Superior temporal gyrus (tissue), 1 donor: ENCODE measurements around the gene NID2.

Experiments
- DNase-seq: peaks from one replicate; pipeline ENCODE4 v3.0.0-alpha.2; 2016; ENCODE audit errors: extremely low spot score

NID2 gene

DNA sequence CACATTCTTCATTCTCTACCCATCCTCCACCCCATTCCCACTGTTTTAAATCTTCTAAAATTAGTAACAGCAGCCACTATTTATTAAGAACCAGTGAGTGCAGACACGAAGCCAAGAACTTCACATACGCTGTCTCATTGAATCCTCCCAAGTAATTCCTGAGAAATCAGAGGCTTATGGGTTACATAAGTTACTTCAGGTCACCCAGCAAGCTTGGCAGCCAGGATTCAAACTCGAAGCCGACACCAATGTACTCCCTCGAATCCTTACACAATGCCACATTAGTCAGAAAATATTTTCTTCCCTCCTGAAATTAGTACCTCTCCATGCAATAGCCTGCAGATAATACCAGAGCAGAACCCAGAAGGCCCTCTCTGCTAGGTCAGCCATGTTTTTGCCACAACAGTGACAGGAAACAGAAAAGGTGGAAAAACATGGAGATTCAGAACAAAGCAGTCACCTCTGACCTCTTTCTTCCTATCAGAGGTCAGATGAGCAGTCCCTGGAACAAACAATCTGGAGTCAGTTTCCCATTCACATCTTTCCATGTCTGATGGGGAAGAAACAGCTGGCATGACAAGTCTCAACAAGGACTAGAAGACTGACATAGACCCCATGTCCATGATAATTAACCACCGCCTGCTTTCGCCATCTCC, 16.4 kb downstream of the NID2 start:
- no peak for DNase-seq

DNA sequence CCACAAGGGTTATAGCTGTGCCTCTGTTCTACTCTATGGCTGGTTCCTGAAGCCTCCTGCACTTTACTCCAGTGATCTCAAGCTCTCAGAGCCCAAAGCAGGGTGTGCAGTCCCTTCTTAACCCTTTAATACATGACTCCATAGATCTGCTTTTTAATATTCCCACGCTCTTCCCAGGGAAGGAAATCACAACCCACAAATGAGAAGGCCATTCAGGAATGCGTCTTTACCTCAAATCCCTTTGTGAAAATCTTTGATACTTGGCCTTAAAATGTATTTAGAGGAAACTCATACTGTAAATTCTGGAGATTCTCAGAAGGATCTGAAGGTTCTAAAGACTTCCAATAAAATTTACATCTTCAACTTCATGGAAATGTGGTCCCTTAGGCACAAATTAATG, 17.0 kb downstream of the NID2 start:
- no peak for DNase-seq

DNA sequence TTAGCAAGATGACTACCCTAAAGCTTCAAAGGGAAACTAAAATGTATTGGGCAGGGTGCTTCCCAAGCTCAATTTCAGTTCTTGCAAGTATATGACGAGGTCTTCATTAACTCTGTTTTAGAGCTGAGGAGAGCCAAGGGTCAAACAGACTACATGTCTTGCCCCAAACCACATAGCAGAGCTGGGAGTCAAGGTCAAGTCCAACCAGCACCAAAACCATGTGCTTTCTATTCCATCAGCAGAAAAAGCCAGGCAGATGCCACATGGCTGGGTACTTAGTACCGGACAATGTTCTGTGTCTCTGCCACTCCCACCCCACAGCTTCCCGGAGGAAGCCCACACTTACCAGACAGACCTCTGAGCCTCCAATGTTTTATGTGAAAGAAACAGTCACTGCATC, 17.6 kb downstream of the NID2 start:
- no peak for DNase-seq

DNA sequence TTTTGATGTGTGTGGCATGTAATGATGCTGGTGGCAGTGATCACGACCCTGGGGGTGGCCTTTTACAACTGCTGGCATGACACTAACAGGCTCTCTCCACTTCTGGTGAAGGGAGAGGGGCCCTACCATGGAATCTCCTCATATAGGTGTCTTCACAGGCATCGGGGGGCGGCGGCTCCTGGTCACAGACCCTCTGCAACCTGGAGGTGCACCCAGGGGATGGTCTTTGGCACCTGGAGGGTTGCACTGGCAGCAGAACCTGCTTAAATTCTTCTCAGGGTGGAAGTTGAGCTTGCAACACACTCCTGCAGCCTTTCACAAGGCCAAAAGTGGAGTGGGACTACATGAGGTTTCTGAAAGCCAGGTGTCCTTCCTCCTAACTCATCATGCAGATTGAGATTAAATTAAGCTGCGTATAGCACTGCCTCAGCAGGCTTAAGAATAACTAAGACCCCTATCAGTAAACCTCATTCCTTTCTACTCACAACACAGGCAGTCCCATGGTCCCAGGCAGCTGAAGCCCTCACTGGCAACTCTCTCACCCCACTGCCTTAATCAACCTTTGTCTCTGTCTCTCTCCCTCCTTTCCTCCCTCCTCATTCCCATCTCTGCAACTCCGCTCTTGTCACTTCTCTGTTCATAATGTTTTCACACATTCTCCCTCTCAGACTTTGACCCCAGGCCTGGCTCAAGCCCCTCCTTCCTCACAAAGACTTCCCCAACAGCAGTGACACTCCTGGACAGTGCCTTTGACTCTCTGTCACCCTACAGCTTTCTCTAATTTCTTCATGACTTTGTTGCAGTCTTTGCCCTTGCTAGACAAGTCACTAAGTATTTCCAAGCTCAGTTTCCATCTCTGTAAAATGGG, 18.9 kb downstream of the NID2 start:
- DNase-seq = no peak

DNA sequence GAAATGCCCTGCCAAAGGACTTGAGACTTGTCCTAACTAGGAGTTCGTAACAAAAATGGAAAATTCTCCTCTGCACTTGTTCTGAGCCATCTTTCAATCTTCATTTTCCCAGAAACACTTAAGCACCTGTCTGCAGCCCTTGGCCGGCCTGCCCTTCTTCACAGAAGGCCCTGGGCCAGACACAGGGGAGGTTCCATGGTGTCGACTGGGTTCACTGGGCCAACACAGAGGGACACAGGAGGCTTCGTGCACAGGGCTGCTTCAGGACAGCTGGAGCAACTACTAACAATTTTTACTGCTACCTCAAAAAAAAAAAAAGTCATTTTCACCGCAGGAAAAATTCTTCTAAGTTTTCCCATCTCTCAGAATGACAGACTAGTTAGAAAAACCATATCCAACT, 19.6 kb downstream of the NID2 start:
- no peak for DNase-seq

DNA sequence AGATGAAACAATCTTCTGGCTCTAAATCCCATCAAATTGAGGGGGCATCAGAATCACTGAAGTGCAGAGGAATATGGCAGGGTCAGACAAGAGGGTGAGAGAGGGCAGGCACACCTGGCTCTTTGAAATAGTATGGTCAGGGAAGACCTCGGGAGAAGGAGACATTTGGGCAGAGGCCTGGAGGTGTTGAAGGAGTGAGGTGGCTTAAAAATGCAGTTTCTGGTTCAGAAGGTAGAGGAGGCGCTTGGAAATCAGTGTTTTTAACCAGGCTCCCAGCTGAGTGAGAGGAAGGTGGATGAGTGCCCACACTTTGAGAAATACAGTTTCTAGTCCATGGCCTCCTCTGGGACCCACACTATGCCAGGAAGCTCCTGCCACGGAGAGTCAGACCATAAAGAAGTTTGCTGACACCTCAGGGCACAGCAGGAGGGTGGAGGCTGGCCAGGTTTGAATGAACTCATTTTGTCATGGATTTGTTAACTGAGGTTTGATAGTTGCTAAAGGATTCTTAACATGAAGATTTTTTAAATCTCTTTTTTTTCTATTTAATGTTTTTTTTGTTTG, 20.1 kb downstream of the NID2 start:
- no peak for DNase-seq

DNA sequence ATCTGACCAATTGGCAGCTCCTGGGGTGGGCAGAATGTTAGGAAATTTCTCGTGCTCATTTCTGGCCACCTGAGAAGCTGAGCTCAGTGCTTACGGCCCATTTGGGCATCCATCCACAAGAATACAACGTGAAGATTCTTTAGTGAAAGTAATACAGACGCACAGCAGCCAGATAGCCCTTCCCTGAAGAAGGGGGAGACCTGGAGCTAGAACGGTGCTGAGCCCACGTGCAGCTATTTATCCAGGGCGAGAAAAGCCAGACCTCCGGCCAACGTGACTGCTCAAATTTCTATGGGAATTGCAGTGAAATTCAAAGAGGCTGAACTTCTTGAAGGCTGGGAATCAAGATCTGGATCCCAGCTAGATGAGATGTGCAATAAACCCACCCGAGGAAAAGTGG, 20.7 kb downstream of the NID2 start:
- DNase-seq = no peak

DNA sequence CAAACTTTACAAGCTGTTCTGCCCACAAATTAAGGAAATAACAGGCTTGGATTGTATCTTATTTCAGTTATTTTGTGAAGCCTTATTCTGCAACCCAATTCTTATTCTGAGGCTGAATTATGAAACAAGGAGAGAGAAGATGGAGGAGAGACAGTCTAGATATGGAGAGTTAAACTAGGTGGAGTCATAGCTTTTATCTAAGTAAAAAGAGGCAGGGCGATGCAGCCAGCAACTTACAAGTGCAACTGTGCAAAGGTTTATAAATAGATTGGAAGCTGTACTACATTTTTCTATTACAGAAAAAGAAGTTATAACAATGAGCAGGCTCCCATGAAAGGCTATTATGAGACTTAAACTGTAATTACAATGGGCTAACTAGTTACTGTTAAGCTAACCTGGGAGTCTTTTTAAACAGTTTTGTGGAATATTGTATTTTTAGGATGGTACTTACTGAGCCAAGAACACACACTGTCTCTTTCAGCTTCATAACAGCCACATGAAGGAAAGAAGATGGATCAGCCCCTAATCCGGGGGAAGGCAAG, 22.4 kb downstream of the NID2 start:
- no peak for DNase-seq

DNA sequence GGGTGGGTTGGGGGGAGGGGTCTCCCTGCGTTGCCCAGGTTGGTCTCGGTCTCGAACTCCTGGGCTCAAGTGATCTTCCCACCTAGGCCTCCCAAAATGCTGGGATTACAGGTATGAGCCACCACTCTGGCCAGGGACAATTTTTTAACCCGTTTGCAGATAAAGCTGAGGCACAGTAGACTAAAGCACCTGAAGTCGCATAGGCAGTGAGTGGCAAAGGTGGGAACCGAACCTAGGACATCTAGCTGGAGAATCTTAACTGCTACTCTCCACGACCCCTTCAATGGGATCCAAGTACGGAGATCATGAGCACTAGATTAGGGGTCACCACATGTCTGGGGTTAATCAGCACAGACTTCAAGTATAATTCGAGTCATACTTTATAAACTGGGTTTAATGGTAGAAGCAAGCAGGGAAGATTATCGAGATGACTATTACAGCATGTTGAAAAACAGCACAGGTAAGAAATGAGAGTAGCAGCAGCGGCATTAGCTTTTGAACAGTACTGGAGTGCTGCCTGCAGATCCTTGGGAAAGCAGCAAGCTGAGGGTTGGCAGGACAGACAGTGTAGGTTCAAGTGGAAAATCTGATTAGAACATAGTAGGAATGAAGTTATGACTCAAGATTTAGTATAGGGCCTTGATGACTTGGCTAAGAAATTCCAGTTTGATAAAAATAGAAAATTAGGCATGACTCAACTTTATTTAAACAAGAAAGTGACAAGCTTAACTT, 23.9 kb downstream of the NID2 start:
- DNase-seq = no peak

DNA sequence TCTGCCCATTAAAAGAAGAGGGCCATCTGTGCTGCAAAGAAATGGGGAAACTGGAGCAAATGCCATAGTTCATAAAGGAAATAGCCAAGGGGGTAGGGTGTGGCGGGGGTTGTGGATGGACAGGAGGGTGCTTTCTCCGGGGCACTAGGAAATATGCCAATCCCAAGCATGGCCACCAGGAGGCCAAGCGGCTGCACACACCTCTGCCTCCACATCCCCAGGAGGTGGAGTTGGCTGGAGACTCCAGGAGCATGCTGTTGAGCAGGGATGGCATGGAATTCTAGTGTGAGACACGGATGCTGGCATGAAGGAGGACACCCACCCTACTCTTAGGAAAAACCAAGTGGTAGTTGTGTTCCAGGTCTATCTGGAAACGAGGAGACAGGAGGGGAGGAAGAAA, 25.2 kb downstream of the NID2 start:
- no peak for DNase-seq

DNA sequence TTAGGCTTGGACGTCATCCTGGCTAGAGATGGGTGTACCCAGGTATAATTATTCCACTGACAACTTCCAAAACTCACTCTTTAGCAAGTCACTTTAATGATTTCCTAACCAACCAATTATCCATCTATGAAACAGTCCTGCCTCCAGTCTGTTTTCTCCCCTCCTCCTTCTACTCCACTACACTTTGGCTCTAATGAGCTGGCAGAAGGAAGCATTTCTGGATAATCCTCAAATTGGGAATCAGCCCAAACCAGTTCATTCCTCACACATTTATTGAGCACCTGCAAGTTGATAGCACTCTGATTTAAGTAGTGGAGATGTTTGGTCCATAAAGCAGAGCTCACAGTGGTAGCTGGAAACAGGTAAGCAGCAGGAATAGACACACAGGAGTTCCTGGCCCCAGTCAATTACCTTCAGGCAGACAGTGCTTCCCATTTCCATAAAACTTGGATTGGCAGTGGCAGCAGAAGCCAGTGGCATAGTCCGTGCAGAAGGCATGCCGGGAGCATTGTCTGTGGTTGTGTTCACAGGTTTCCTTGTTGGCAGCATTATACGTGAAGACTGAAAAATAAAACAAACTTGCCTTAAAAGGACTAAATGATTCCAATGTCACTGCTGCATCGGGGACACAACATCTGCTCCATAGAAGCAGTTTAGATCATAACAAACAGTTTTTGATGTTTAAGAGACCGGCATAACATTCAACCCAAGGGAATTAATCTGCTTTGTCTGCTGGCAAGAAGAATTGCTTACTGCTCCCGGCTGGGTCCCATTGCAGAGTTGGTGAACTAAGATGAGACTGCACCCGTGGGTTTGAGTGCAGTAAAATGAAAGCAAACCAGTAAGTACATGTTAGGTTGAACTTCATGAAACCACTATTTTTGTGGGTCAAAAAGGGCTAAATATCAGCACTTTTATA, 26.2 kb downstream of the NID2 start:
- DNase-seq = no peak

DNA sequence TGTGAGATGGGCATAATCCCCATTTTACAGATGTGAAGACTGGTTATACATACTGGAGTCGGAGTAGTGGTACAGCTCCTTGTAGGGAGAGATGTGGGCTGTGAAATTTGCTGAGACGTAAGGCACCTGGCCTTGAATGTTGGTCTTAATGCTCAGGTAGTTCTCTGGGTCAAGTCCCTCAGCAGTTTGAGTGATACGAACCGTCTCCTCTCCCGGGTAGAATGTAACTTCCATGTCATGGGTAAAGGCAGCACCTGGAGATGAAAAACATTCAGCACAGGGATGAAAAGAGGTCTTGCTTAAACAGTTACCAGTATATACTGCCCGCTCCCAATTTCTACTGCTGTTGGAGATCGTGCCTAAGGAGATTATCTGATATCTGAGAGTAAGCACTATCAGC, 28.3 kb downstream of the NID2 start:
- no peak for DNase-seq

DNA sequence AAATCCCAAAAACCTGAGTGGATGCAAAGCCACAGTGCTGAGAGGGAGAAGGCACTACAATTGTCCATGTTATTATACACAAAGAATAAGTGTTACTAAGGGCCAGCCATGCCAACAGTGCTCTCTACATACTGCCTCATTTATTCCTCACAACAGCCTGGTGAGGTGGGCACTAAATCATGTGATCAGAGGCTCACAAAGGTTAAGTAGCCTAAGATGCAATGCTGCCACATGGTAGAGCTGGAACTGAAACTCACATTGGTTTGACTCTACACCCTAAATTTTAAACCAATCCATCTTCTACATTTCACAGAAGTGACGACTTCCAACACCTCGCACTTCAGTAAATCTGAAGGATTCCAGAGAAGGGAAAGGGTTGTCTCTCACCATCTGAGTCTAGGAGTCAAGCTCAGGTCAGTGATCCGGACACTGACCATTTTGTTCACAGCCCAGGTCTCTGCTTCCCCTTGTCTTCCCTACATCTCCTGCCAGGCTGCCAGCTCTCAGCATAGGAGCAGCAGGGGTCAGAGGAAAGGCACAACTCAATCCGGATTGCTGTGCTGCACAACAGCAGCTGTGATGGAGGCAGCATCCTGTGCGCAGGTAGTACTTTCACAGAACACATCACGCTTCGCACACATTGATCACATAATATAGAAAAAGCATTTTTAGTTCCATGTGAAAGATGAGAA, 29.6 kb downstream of the NID2 start:
- DNase-seq = no peak

DNA sequence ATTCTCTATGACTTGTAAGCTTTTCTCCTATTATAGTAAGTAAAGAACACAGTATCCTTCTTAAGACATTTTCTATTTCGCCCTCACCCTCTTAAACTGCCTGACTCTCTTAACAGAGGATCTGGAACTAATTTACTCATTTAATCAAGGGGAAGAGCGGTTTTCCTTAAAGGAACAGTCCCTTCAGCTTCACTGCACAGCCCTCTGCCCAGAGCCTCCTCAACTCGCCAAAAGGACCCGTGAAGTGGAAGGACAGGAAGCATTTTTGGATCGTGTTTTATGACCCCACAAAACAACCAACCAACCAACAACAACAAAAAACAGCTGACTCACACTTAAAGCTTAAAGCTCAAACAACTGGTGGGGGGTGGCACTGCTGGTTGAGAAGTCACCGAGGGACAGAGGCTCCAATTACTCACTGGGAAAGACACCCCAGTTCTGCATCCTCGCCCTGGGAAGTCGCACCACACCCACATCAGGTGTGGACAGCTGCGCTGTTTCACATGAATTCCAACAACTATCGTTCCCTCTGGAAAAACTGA, 35.7 kb downstream of the NID2 start:
- DNase-seq = no peak

DNA sequence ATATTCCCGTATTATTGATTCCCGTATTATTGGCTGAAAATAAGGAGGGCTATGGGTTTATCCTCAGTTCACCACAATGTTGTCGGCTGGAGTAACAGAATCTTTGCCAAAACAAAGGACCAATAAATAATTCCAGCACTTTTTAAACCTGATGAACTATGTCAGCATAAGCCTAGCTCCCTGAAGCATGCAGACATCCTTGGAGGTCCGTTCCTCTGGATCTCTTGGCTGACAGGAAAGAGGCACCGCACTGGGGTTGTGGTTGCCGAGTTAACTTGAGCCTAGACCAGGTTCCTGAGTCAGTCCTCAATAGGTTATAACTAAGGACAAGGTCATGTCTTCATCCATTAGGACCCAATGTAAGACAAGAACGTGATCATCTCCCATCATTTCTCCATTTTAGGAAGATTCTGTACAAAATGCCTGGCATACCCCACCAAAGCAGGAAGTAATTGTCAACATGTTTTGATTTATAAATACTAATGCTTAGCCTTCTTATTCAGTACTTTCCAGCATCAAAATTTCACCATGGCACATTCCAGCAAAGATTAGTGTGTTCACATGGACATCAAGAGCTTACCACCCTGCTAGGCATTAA, 36.6 kb downstream of the NID2 start:
- no peak for DNase-seq

DNA sequence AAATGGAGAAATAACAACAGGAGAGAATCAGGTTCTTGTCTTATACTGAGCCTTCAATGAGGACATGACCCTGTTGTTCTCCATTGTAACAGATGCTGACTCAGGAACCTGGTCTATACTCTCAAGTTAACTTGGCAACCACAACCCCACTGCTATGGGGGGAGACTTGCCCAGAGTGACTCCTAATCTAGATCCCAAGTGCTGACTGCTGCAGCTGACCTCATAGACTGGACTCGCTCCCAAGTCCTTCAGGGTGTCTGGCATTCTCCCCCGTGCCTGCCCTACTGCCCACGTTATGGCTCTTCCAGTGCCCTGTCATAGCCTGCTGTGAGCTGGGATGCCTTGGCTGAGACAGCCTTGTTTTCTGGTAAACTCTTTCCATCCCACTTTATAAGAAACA, 37.1 kb downstream of the NID2 start:
- DNase-seq = no peak

DNA sequence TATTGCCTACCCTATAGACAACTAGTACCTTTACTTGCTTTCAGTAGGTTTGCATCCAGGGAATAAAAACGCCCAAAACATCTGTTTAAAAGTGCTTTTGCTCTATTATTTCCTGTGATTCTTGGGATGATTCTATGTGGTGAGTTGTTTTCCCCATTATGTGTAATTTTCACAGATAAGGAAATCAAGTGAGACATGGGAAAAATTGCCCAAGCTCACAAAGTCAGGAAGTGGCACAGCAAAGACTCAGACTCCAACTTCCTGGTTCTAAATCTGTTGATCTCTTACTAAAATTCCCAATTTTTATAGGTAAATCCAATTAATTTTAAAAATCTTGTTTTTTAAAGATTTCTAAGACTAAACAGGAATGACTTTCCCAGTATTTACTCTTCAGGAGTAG, 39.0 kb downstream of the NID2 start:
- DNase-seq = no peak

DNA sequence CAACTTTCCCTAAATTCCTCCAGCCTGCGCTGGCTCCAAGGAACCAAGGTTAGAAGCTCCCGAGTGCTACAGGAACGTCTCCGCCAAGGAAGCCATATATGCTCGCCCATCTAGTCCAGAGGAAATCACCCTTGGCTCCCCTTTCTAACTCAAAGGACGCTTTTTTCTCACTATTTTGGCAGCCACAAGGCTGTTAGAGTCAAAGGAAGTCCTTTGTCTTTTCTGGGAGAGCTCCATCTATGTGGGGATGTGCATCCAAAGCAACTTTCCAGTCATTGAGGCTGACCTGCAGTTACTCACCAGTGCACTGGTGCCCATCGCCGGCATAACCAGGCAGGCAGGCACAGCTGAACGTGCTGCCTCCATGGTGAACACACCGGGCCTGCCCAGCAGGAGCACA, 42.0 kb downstream of the NID2 start:
- DNase-seq = peak; percentile 88

DNA sequence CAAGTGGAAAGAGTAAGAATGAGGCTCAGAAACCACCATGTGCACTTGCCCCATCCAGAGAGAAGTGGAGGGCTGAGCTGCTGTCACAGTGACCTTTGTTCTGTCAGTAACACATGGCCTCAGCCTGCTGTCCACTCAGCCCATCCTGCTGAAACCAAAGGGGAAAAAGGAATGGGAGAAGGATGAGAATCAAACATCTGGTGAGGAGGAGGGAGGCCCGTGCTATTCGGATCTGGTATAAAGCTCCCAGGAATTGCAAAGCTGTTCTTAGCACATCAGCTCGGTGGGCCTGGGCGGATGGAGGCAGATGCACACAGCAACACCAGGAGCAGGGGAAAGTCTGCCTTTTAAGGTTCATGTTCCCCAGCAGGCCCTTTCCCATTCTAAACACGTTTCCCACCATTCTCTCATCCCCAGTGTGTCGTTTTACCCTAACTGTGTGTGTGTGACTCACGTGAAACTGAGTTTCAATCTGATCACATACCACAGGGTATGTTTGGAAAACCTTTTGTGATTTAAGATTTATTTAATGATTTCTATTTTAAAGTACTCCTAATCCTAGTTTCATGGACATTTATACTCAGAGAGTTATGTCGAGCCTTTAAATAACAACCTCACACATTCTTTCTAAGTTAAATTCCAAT, 42.7 kb downstream of the NID2 start:
- no peak for DNase-seq
